ENCODE measurements around the gene NPC2. TPM values are rescaled to one million over a fixed set of nuclear protein-coding genes. Genes with fewer than 3 reads are reported as not detected.

The NPC2 gene
- total RNA-seq, 1 experiment from 2014 or later, result 137 TPM

DNA sequence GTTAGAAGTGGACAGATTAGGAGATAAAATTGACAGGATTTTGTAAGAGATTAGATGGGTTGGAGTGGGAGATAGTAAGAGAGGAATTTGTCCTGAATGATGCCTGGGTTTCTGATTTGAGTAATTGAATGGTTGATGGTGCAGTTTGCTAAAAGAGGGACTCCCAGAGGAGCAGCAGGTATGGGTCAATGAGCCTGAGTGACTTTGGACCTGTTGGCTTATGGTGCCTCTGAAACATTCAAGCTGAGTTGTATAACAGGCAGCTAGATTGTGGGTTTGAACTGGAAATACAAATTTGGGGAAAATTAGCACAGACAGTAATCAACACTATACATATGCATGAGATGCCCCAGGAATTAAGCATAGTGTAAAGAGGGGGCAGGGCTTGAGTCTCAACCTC lies 50.3 kb downstream of the NPC2 start:
- H2BK15ac ChIP-seq (ENCODE audit: low read depth, low read length), result no peak overlapping the region
- no peak overlapping the region for H3K56ac ChIP-seq (ENCODE audit: insufficient read length, low read depth, low read length)
- no peak for TF ChIP-seq CTCF (conservative IDR thresholded peaks at IDR 0.05)
- no peaks in the 10 kb centered on the region for H3K79me2 ChIP-seq (ENCODE audit: insufficient read depth, low read length)
- peaks cover 7% of the 10 kb centered on the region; the same call in 1 of the 2 replicates for H3K4me1 ChIP-seq (ENCODE audit: insufficient read depth, low read length)
- no peak overlapping the region for H3K27ac ChIP-seq (ENCODE audit: insufficient read length, low read depth, low read length)
- no peaks in the 10 kb centered on the region for H3K9me3 Mint-ChIP-seq
- no peak overlapping the region for H3K14ac ChIP-seq (ENCODE audit: insufficient read depth, low read length)
- no peak overlapping the region for H3K27ac Mint-ChIP-seq
- no peaks in the 10 kb centered on the region for H3K27me3 Mint-ChIP-seq (ENCODE audit: low read depth)
- peaks cover 24 to 35% of the 10 kb centered on the region in 2 experiments for H3K4me1 Mint-ChIP-seq
- no peak overlapping the region for H2AK5ac ChIP-seq (ENCODE audit: insufficient read length, low read length)
- no peaks in the 10 kb centered on the region for H3K79me1 ChIP-seq (ENCODE audit: insufficient read depth, low read depth, low read length, poor library complexity, severe bottlenecking)
- H3K23me2 ChIP-seq (ENCODE audit: insufficient read length, low read depth, low read length, poor library complexity, severe bottlenecking), result no peaks in the 10 kb centered on the region
- H2BK12ac ChIP-seq (ENCODE audit: insufficient read length, low read depth, low read length), result no peak overlapping the region
- H3K4me2 ChIP-seq (ENCODE audit: insufficient read depth, insufficient read length, low read length), result no peak overlapping the region
- no peak overlapping the region for H3K9ac ChIP-seq (ENCODE audit: extremely low read depth, insufficient read length, low read length)
- H3K4me3 Mint-ChIP-seq, result no peak overlapping the region
- no peak overlapping the region for H3K4ac ChIP-seq (ENCODE audit: low read depth, low read length)
- H4K20me1 ChIP-seq (ENCODE audit: control insufficient read depth, insufficient read depth, insufficient read length), result no peaks in the 10 kb centered on the region
- H4K5ac ChIP-seq (ENCODE audit: insufficient read length, low read depth, low read length), result no peak overlapping the region
- H2BK5ac ChIP-seq (ENCODE audit: insufficient read length, low read length), result no peak overlapping the region
- no peak overlapping the region for H4K91ac ChIP-seq (ENCODE audit: insufficient read length, low read depth, low read length)
- no peak overlapping the region for H2BK120ac ChIP-seq (ENCODE audit: low read depth, low read length, poor library complexity, severe bottlenecking)
- no peak overlapping the region for H3K18ac ChIP-seq (ENCODE audit: insufficient read length, low read depth, low read length)
- H3K23ac ChIP-seq (ENCODE audit: insufficient read length, low read depth, low read length), result no peak overlapping the region
- H4K8ac ChIP-seq (replicated peaks; ENCODE audit: insufficient read length, low read depth, low read length), result no peak overlapping the region
- no peaks in the 10 kb centered on the region for H3K9me3 ChIP-seq (ENCODE audit: control insufficient read depth, low read depth, low read length)
- H2AFZ ChIP-seq (ENCODE audit: low read length), result no peak overlapping the region
- no peaks in the 10 kb centered on the region for H3K27me3 ChIP-seq (ENCODE audit: insufficient read depth, low read length)
- H3T11ph ChIP-seq (ENCODE audit: low read length), result no peak overlapping the region
- DNase-seq, result no peak
- no peaks in the 10 kb centered on the region for H3K36me3 Mint-ChIP-seq (ENCODE audit: insufficient read depth in 1 of 3, low read depth in 3 of 3)
- H2BK20ac ChIP-seq (ENCODE audit: low read depth, low read length, poor library complexity, severe bottlenecking), result no peak overlapping the region
